WTC11 (cell line): Measurements from ENCODE around the gene CROCC2. TPM values are rescaled to one million over a fixed set of nuclear protein-coding genes. Genes with fewer than 3 reads are reported as not detected.

Experiments used
- ATAC-seq: fragments of 200-7000 bp; cut with Tn5 transposase; 2 replicates; pipeline ENCODE4 v1.10.0; 2021; ENCODE audit warnings: mild to moderate bottlenecking, moderate library complexity
- CTCF ChIA-PET: fragments of 300-600 bp; sonication (Branson Sonifier 250); formaldehyde crosslinking; loops from one replicate; lab custom pipeline; 2021; ENCODE audit warnings: antibody characterized with exemption; lab: Charles Lee
- POLR2A ChIA-PET: fragments of 350-600 bp; sonication (Branson Sonifier 250); formaldehyde crosslinking; loops from one replicate; lab custom pipeline; 2021; ENCODE audit warnings: antibody characterized with exemption; lab: Charles Lee
- DNase-seq: peaks from one replicate; pipeline ENCODE4 v3.0.0; 2021; ENCODE audit warnings: low spot score
- H3K27ac Mint-ChIP-seq: 2 replicates; pipeline ENCODE4 v1.8.0; 2021; ENCODE audit warnings: mixed read lengths
- H3K27me3 Mint-ChIP-seq: 2 replicates; pipeline ENCODE4 v1.8.0; 2021; ENCODE audit warnings: low read depth, mild to moderate bottlenecking, moderate library complexity, mixed read lengths
- H3K36me3 Mint-ChIP-seq: 2 replicates; pipeline ENCODE4 v1.8.0; 2021; ENCODE audit warnings: mixed read lengths
- H3K4me1 Mint-ChIP-seq: 2 replicates; pipeline ENCODE4 v1.8.0; 2022; ENCODE audit warnings: mixed read lengths
- H3K4me3 Mint-ChIP-seq: 2 replicates; pipeline ENCODE4 v1.8.0; 2021; ENCODE audit warnings: mild to moderate bottlenecking, moderate library complexity, mixed read lengths
- H3K9me3 Mint-ChIP-seq: 2 replicates; pipeline ENCODE4 v1.8.0; 2021; ENCODE audit warnings: mixed read lengths
- GABPB1 ChIP-seq: sonication (generic); formaldehyde crosslinking; IDR thresholded peaks from 2 replicates; pipeline ENCODE4 v1.8.1; 2023; ENCODE audit warnings: mild to moderate bottlenecking, missing genetic modification reagents
- NR1H2 ChIP-seq: sonication (generic); formaldehyde crosslinking; IDR thresholded peaks from 2 replicates; pipeline ENCODE4 v1.9.0; 2021; ENCODE audit warnings: mild to moderate bottlenecking, moderate library complexity, missing genetic modification reagents
- SOX15 ChIP-seq: fragments of 250-450 bp; sonication (Bioruptor Pico); IDR thresholded peaks from 2 replicates; pipeline ENCODE4 v1.9.0; 2021; ENCODE audit warnings: mild to moderate bottlenecking
- ZBTB43 ChIP-seq: sonication (generic); formaldehyde crosslinking; IDR thresholded peaks from 2 replicates; pipeline ENCODE4 v1.8.1; 2023; ENCODE audit warnings: mild to moderate bottlenecking, missing genetic modification reagents
- ZNF138 ChIP-seq: sonication (generic); formaldehyde crosslinking; conservative IDR thresholded peaks from 2 replicates; pipeline ENCODE4 v1.8.1; 2022; ENCODE audit warnings: mild to moderate bottlenecking, moderate library complexity, missing genetic modification reagents
- ZNF317 ChIP-seq: sonication (generic); formaldehyde crosslinking; IDR thresholded peaks from 2 replicates; pipeline ENCODE4 v1.8.1; 2023; ENCODE audit warnings: low read depth, mild to moderate bottlenecking, moderate library complexity, missing genetic modification reagents, borderline replicate concordance
- ZNF396 ChIP-seq: fragments of 250-450 bp; sonication (Bioruptor Pico); IDR thresholded peaks from 2 replicates; pipeline ENCODE4 v1.8.0; 2021; ENCODE audit warnings: mild to moderate bottlenecking, moderate library complexity, borderline replicate concordance
- ZNF423 ChIP-seq: fragments of 250-450 bp; sonication (Bioruptor Pico); IDR thresholded peaks from 2 replicates; pipeline ENCODE4 v2.1.2; 2022; ENCODE audit warnings: mild to moderate bottlenecking, moderate library complexity
- ZNF425 ChIP-seq: fragments of 250-450 bp; sonication (Bioruptor Pico); conservative IDR thresholded peaks from 2 replicates; pipeline ENCODE4 v1.9.0; 2021; ENCODE audit warnings: mild to moderate bottlenecking
- ZNF532 ChIP-seq: fragments of 250-450 bp; sonication (Bioruptor Pico); IDR thresholded peaks from 2 replicates; pipeline ENCODE4 v1.9.0; 2021; ENCODE audit warnings: mild to moderate bottlenecking, borderline replicate concordance
- total RNA-seq: library from RNA; stranded (reverse); gene quantifications from 3 replicates; pipeline ENCODE4 v1.2.3, GENCODE V29; 2021

CROCC2 gene
- total RNA-seq, 1 experiment from 2014 or later, result not detected

- ChIA-PET POLR2A (no interaction called here), CTCF (interaction anchor here (3.0 to 3.7 kb wide), 2 partner anchors 19 to 45 kb away, joined by 11 to 25 read pairs; no protein-coding TSS in a partner anchor)
- H3K4me3 Mint-ChIP-seq, result no peak within 1 kb of the TSS
- H3K36me3 Mint-ChIP-seq, result no peaks in the 10 kb centered on the region
- DNase-seq (no peak), ATAC-seq (no peak)
- TF ChIP-seq ZNF396 (CRISPR knock-in tag) (no peak), ZBTB43 (CRISPR knock-in tag) (no peak)
- H3K27me3 Mint-ChIP-seq, result no peaks in the 10 kb centered on the region
- H3K9me3 Mint-ChIP-seq, result peaks cover 3% of the 10 kb centered on the region
- no peak within 1 kb of the TSS; the same call in 1 of the 2 replicates for H3K27ac Mint-ChIP-seq
- no peaks in the 10 kb centered on the region for H3K4me1 Mint-ChIP-seq
Measured at GRCh38 chr2:240895656-240896388, 10.3 kb upstream of the CROCC2 start, which contains the start of gene MAB21L4. MAB21L4 (minus strand) TSS chr2:240896156; CDS start chr2:240895997, 159 bp downstream.

- H3K9me3 Mint-ChIP-seq, result peaks cover 7% of the 10 kb centered on the region
- no peaks in the 10 kb centered on the region for H3K27me3 Mint-ChIP-seq
- H3K4me3 Mint-ChIP-seq, result no peak overlapping the region
- H3K27ac Mint-ChIP-seq, result no peak overlapping the region
- ChIA-PET CTCF (interaction anchor here (3.0 to 3.7 kb wide), 2 partner anchors 18 to 45 kb away, joined by 11 to 25 read pairs; no protein-coding TSS in a partner anchor), POLR2A (no interaction called here)
- H3K4me1 Mint-ChIP-seq, result no peaks in the 10 kb centered on the region
- H3K36me3 Mint-ChIP-seq, result peaks cover 3% of the 10 kb centered on the region
- DNase-seq (no peak), ATAC-seq (no peak)
- TF ChIP-seq ZNF138 (CRISPR knock-in tag) (no peak), NR1H2 (CRISPR knock-in tag) (no peak), ZNF317 (CRISPR knock-in tag) (no peak), SOX15 (CRISPR knock-in tag) (no peak), ZNF423 (CRISPR knock-in tag) (no peak)
Measured at GRCh38 chr2:240896394-240896793, 9.7 kb upstream of the CROCC2 start.

GRCh38 chr2:240896871-240897692 is 9.1 kb upstream of the CROCC2 start:
- ATAC-seq (no peak), DNase-seq (no peak)
- ChIA-PET POLR2A (no interaction called here), CTCF (interaction anchor here (1.1 to 3.7 kb wide), 4 partner anchors 8 to 46 kb away, joined by 3 to 25 read pairs (median 10); no protein-coding TSS in a partner anchor)
- Mint-ChIP-seq H3K36me3 (peaks cover 3% of the 10 kb centered on the region), H3K27me3 (no peaks in the 10 kb centered on the region), H3K9me3 (peaks cover 7% of the 10 kb centered on the region), H3K4me3 (no peak overlapping the region), H3K4me1 (no peaks in the 10 kb centered on the region), H3K27ac (no peak overlapping the region)
- TF ChIP-seq ZNF425 (CRISPR knock-in tag) (no peak), GABPB1 (CRISPR knock-in tag) (0 out of 2 replicates have a peak, but pooled peaks have one; percentile 38), ZNF532 (CRISPR knock-in tag) (no peak), ZNF423 (CRISPR knock-in tag) (peak; percentile 50)
